Parathyroid adenoma (tissue), 2 donors: ENCODE measurements around the gene CDC14A.

ENCODE experiments used
- H2AFZ ChIP-seq: fragments of 300-600 bp; sonication (generic); one replicate; pipeline ENCODE4 v1.7.0; 2017; ENCODE audit warnings: antibody characterized with exemption, mild to moderate bottlenecking
- H3K27ac ChIP-seq: fragments of 300-600 bp; sonication (generic); one replicate; pipeline ENCODE4 v1.7.0; 2017
- H3K27me3 ChIP-seq: fragments of 300-600 bp; sonication (generic); one replicate; pipeline ENCODE4 v1.7.0; 2017; ENCODE audit warnings: low read length; ENCODE audit not compliant: control insufficient read depth, insufficient read depth
- H3K36me3 ChIP-seq: fragments of 300-600 bp; sonication (generic); one replicate; pipeline ENCODE4 v1.7.0; 2017; ENCODE audit warnings: low read length; ENCODE audit not compliant: control insufficient read depth, insufficient read depth
- H3K4me1 ChIP-seq: fragments of 300-600 bp; sonication (generic); one replicate; pipeline ENCODE4 v1.7.0; 2017; ENCODE audit warnings: control low read depth
- H3K4me2 ChIP-seq: fragments of 300-600 bp; sonication (generic); one replicate; pipeline ENCODE4 v1.7.0; 2017; ENCODE audit warnings: low read length
- H3K4me3 ChIP-seq: fragments of 300-600 bp; sonication (generic); one replicate; pipeline ENCODE4 v1.7.0; 2017; ENCODE audit warnings: low read depth, low read length
- H3K79me2 ChIP-seq: fragments of 300-600 bp; sonication (generic); one replicate; pipeline ENCODE4 v1.7.0; 2017; ENCODE audit warnings: control low read depth
- H3K9ac ChIP-seq: fragments of 300-600 bp; sonication (generic); one replicate; pipeline ENCODE4 v1.7.0; 2017; ENCODE audit warnings: mild to moderate bottlenecking
- H3K9me3 ChIP-seq: fragments of 300-600 bp; sonication (generic); one replicate; pipeline ENCODE4 v1.7.0; 2017; ENCODE audit warnings: low read length; ENCODE audit not compliant: control insufficient read depth
- TF ChIP-seq, protein P1 (sequence below): fragments of 300-600 bp; sonication (generic); IDR thresholded peaks from one replicate; pipeline ENCODE4 v1.7.0; 2017; ENCODE audit warnings: antibody characterized with exemption, mild to moderate bottlenecking
- donor health status: primary hyperparathyroidism.

The CDC14A gene

DNA sequence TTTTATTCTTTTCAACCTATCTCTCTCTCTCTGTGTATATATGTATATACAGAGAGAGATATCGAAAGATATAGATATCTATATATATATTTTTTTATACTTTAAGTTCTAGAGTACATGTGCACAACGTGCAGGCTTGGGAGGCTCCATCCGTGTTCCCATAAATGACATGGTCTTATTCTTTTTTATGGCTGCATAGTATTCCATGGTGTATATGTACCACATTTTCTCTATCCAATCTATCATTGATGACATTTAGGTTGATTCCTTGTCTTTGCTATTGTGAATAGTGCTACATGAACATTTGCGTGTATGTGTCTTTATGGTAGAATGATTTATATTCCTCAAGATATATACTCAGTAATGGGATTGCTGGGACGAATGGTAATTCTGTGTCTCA, 130.4 kb downstream of the CDC14A start:
- H3K4me3 ChIP-seq = no peak overlapping the region
- no peaks in the 10 kb centered on the region for H3K79me2 ChIP-seq
- H3K4me1 ChIP-seq = no peaks in the 10 kb centered on the region
- H3K27ac ChIP-seq = no peak overlapping the region
- H3K36me3 ChIP-seq = no peaks in the 10 kb centered on the region
- H3K27me3 ChIP-seq = no peaks in the 10 kb centered on the region
- H3K4me2 ChIP-seq = no peak overlapping the region
- no peak overlapping the region for H3K9ac ChIP-seq
- H2AFZ ChIP-seq = no peak overlapping the region
- TF ChIP-seq, protein P1, sequence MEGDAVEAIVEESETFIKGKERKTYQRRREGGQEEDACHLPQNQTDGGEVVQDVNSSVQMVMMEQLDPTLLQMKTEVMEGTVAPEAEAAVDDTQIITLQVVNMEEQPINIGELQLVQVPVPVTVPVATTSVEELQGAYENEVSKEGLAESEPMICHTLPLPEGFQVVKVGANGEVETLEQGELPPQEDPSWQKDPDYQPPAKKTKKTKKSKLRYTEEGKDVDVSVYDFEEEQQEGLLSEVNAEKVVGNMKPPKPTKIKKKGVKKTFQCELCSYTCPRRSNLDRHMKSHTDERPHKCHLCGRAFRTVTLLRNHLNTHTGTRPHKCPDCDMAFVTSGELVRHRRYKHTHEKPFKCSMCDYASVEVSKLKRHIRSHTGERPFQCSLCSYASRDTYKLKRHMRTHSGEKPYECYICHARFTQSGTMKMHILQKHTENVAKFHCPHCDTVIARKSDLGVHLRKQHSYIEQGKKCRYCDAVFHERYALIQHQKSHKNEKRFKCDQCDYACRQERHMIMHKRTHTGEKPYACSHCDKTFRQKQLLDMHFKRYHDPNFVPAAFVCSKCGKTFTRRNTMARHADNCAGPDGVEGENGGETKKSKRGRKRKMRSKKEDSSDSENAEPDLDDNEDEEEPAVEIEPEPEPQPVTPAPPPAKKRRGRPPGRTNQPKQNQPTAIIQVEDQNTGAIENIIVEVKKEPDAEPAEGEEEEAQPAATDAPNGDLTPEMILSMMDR = no peak
- no peaks in the 10 kb centered on the region for H3K9me3 ChIP-seq

DNA sequence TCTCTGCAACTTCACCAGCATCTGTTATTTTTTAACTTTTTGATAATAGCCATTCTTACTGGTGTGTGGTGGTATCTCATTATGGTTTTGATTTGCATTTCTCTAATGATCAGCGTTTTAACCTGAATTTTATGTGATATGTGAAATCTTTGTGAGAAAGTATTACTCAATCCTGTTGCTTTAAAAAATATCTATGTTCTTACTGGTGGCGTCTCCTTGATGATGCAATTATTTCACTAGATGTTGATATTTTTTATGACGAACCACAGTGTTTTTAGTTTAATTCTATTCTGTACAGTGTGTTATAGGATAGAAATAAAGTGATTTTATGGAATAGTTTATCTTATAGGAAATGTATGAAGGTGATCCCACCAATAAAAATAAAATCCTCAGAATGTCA, 130.9 kb downstream of the CDC14A start:
- H3K36me3 ChIP-seq = no peaks in the 10 kb centered on the region
- no peak overlapping the region for H3K27ac ChIP-seq
- TF ChIP-seq, protein P1 = no peak
- no peaks in the 10 kb centered on the region for H3K27me3 ChIP-seq
- no peaks in the 10 kb centered on the region for H3K4me1 ChIP-seq
- H3K4me3 ChIP-seq = no peak overlapping the region
- no peaks in the 10 kb centered on the region for H3K9me3 ChIP-seq
- H3K79me2 ChIP-seq = no peaks in the 10 kb centered on the region
- no peak overlapping the region for H3K9ac ChIP-seq
- no peak overlapping the region for H2AFZ ChIP-seq
- H3K4me2 ChIP-seq = no peak overlapping the region

DNA sequence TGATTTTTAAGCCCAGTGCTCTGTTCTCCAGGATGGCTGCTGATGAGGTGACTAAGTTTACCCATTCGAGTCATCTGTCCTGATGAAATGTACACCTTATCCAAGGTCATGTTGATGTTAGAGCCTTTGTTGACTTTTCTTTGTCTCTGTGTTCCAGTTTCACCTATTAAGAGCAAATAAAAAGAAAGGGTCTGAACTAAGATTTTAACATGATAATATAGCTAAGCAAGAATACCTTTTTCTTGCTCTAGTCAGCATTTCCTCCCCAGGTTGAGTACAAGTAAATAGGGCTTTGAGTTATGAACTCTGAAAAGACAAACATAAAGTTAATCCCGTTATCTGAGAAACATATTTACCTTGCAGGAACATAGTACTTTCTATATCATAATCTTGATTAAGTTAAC, 133.6 kb downstream of the CDC14A start:
- TF ChIP-seq, protein P1 = no peak
- no peaks in the 10 kb centered on the region for H3K79me2 ChIP-seq
- H3K4me2 ChIP-seq = no peak overlapping the region
- H3K9ac ChIP-seq = no peak overlapping the region
- H3K27ac ChIP-seq = no peak overlapping the region
- no peak overlapping the region for H2AFZ ChIP-seq
- H3K4me1 ChIP-seq = no peaks in the 10 kb centered on the region
- no peaks in the 10 kb centered on the region for H3K27me3 ChIP-seq
- no peak overlapping the region for H3K4me3 ChIP-seq
- H3K9me3 ChIP-seq = no peaks in the 10 kb centered on the region
- H3K36me3 ChIP-seq = no peaks in the 10 kb centered on the region

DNA sequence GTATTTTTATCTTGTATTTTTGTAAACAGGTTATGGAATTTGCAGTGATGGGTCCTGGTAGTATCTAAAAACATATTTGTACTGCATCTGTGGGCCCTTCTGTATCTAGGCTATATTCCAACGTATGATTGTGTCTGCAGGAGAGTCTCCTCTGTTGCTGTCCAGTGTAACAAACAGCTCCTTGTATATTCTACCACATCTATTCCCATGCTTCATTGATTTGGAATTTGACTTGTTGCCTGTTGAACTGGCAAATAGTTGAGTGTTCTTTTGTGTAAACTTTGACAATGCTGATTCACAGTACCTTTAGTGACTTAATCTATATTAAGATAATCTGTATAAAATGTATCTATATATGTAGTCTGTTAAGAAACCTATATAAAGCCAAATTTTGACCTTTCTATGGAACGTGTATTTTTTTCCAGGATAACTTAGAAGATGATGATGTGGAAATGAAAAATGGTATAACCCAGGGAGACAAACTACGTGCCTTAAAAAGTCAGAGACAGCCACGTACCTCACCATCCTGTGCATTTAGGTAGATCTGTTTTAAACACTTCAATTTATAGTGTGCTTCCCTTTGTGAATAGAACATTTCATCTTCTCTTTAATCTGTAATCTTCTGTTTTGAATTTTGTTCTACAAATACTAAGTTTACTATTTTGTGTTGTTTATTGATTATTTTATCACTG, 142.2 kb downstream of the CDC14A start:
- Histone ChIP-seq H3K4me2 (no peak overlapping the region), H3K79me2 (no peaks in the 10 kb centered on the region), H3K4me3 (no peak overlapping the region), H3K4me1 (no peaks in the 10 kb centered on the region), H3K27me3 (no peaks in the 10 kb centered on the region), H3K27ac (no peak overlapping the region), H3K36me3 (no peaks in the 10 kb centered on the region), H3K9ac (no peak overlapping the region), H3K9me3 (no peaks in the 10 kb centered on the region), H2AFZ (no peak overlapping the region)
- TF ChIP-seq, protein P1 = no peak

DNA sequence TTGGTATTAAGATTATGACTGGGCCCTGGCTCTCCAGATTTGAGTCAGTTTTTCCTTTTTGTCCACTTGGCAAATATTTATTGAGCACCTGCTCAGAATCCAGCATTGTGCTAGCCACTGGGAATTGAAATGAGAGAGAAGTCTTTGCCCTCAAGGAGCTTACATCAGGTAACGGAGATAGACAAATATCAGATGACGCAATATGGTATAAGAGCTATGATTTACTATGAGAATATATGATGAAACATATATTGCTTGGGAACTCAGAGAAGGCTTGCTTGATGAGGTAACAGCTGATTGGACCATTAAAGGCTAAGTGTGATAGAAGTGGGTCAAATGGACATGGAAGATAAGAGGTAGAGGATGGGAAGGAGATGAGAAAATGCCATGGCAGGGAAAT, 144.6 kb downstream of the CDC14A start:
- Histone ChIP-seq H3K4me1 (no peaks in the 10 kb centered on the region), H3K4me2 (no peak overlapping the region), H3K4me3 (no peak overlapping the region), H3K27ac (no peak overlapping the region), H3K36me3 (no peaks in the 10 kb centered on the region), H3K79me2 (no peaks in the 10 kb centered on the region), H2AFZ (no peak overlapping the region), H3K9ac (no peak overlapping the region), H3K9me3 (no peaks in the 10 kb centered on the region), H3K27me3 (no peaks in the 10 kb centered on the region)
- TF ChIP-seq, protein P1 = no peak
